CD14-positive monocyte (primary cell): Measurements from ENCODE around the gene EIPR1. TPM values are rescaled to one million over a fixed set of nuclear protein-coding genes. Genes with fewer than 3 reads are reported as not detected.

Experiments used
- DNase-seq, 3 donors: peaks; one replicate each; pipeline ENCODE4 v3.0.0-alpha.2; 2011 to 2022
- H2AFZ ChIP-seq: 2 replicates; pipeline ENCODE4 v1.6.0; 2012; ENCODE audit warnings: mild to moderate bottlenecking, low read depth, low read length, inconsistent platforms; ENCODE audit not compliant: insufficient read depth, poor library complexity, severe bottlenecking
- H3K27ac ChIP-seq, 2 donors: 1 replicate in 1 of 2; 2 replicates in 1 of 2; pipeline ENCODE4 v1.5.1; 2012 to 2013; ENCODE audit warnings: low read length in 2 of 2, control low read depth in 1 of 2, inconsistent platforms in 1 of 2, low read depth in 1 of 2, mild to moderate bottlenecking in 1 of 2
- H3K27me3 ChIP-seq, 2 donors: one replicate each; pipeline versions ENCODE4 v1.6.0 to v1.6.1; 2011 to 2013; ENCODE audit warnings: low read length in 2 of 2; ENCODE audit not compliant: control insufficient read depth in 2 of 2, insufficient read depth in 2 of 2
- H3K36me3 ChIP-seq, 2 donors: replicated peaks in 1 of 2; 1 replicate in 1 of 2; 2 replicates in 1 of 2; pipeline versions ENCODE4 v1.5.1 to v1.6.1; 2012 to 2013; ENCODE audit warnings: low read length in 2 of 2, control low read depth in 1 of 2, inconsistent platforms in 1 of 2, mild to moderate bottlenecking in 1 of 2; ENCODE audit not compliant: insufficient read depth in 2 of 2, control insufficient read depth in 1 of 2
- H3K4me1 ChIP-seq, 2 donors: 1 replicate in 1 of 2; 2 replicates in 1 of 2; pipeline versions ENCODE4 v1.5.1 to v1.6.1; 2012 to 2013; ENCODE audit warnings: low read length in 2 of 2, control low read depth in 1 of 2, inconsistent platforms in 1 of 2, mild to moderate bottlenecking in 1 of 2, moderate library complexity in 1 of 2; ENCODE audit not compliant: insufficient read depth in 2 of 2, control insufficient read depth in 1 of 2
- H3K4me2 ChIP-seq: replicated peaks from 2 replicates; pipeline ENCODE3; 2012; ENCODE audit warnings: low read length, moderate library complexity, mild to moderate bottlenecking; ENCODE audit not compliant: poor library complexity, severe bottlenecking; ENCODE audit errors: extremely low read depth
- H3K4me3 ChIP-seq, 3 experiments: fragments of 200-600 bp in 1 of 3; sonication (generic) in 1 of 3; replicated peaks in 1 of 3; 1 replicate in 2 of 3; 2 replicates in 1 of 3; pipeline ENCODE4 v1.5.1; 2011 to 2013; ENCODE audit warnings: low read length in 3 of 3, mild to moderate bottlenecking in 3 of 3, control low read depth in 2 of 3, low read depth in 2 of 3, inconsistent platforms in 1 of 3, moderate library complexity in 1 of 3
- H3K79me2 ChIP-seq: 2 replicates; pipeline ENCODE4 v1.6.0; 2012; ENCODE audit warnings: mild to moderate bottlenecking, control low read depth, inconsistent platforms, low read length, moderate library complexity; ENCODE audit not compliant: insufficient read depth
- H3K9ac ChIP-seq: 2 replicates; pipeline ENCODE4 v1.6.0; 2017; ENCODE audit warnings: low read length, mild to moderate bottlenecking; ENCODE audit not compliant: insufficient read depth, poor library complexity, severe bottlenecking
- H3K9me3 ChIP-seq, 2 donors: replicated peaks in 1 of 2; 1 replicate in 1 of 2; 2 replicates in 1 of 2; pipeline versions ENCODE4 v1.5.1 to v1.6.1; 2012 to 2013; ENCODE audit warnings: low read length in 2 of 2, control low read depth in 1 of 2; ENCODE audit not compliant: control insufficient read depth in 1 of 2, insufficient read depth in 1 of 2
- H4K20me1 ChIP-seq: 2 replicates; pipeline ENCODE4 v1.6.0; 2012; ENCODE audit warnings: mild to moderate bottlenecking, low read length, control low read depth, moderate library complexity; ENCODE audit not compliant: insufficient read depth
- H3K27ac Mint-ChIP-seq, 7 donors: one replicate each; pipeline ENCODE4 v1.8.0; 2020; ENCODE audit warnings: mild to moderate bottlenecking in 7 of 7, mixed read lengths in 7 of 7, moderate library complexity in 6 of 7, inconsistent platforms in 2 of 7
- H3K27me3 Mint-ChIP-seq, 3 donors: one replicate each; pipeline ENCODE4 v1.8.0; 2021 to 2022; ENCODE audit warnings: low read depth in 3 of 3, mild to moderate bottlenecking in 3 of 3, mixed read lengths in 3 of 3, moderate library complexity in 3 of 3, inconsistent platforms in 1 of 3
- H3K36me3 Mint-ChIP-seq, 2 donors: one replicate each; pipeline ENCODE4 v1.8.0; 2020; ENCODE audit warnings: mixed read lengths in 2 of 2, inconsistent platforms in 1 of 2, mild to moderate bottlenecking in 1 of 2
- H3K4me1 Mint-ChIP-seq: one replicate; pipeline ENCODE4 v1.8.0; 2020; ENCODE audit warnings: mild to moderate bottlenecking, mixed read lengths
- H3K4me3 Mint-ChIP-seq, 2 donors: one replicate each; pipeline ENCODE4 v1.8.0; 2020; ENCODE audit warnings: mild to moderate bottlenecking in 2 of 2, mixed read lengths in 2 of 2, moderate library complexity in 1 of 2
- H3K9me3 Mint-ChIP-seq, 7 donors: one replicate each; pipeline ENCODE4 v1.8.0; 2020 to 2022; ENCODE audit warnings: mixed read lengths in 7 of 7, mild to moderate bottlenecking in 6 of 7, moderate library complexity in 6 of 7, inconsistent platforms in 2 of 7
- CTCF ChIP-seq: fragments of 200-600 bp; IDR thresholded peaks from one replicate; pipeline ENCODE4 v1.8.0; 2022; ENCODE audit warnings: antibody characterized with exemption, mild to moderate bottlenecking
- WGBS: methylation state at CpG from one replicate; pipeline ENCODE4 v1.1.5; 2013; ENCODE audit warnings: missing lambda C conversion rate; ENCODE audit not compliant: insufficient coverage; 5-methylcytosine and 5-hydroxymethylcytosine counted together
- intact Hi-C, 2 donors: fragments of 100-400 bp; cut with micrococcal nuclease; formaldehyde crosslinking; loops; one replicate each; pipeline versions ENCODE4 v1.15.0 to v1.15.1; 2023
- polyA plus RNA-seq, 3 donors: library from polyadenylated mRNA; depleted of rRNA in 1 of 3; unstranded in 2 of 3; stranded (reverse) in 1 of 3; fragments of 300-500 nt in 2 of 3; fragments of >200 nt in 1 of 3; fragmentation: Illumina TruSeq in 2 of 3; gene quantifications; 1 replicate in 2 of 3; 2 replicates in 1 of 3; pipeline ENCODE4 v1.2.3, GENCODE V29; 2012 to 2021

EIPR1 gene
- polyA plus RNA-seq, 3 donors = 19.0 to 22.4 (median 20.8) TPM

GRCh38 chr2:3196716-3197115 is 180.9 kb downstream of the EIPR1 start:
- Mint-ChIP-seq H3K27ac (peak overlapping the region in 1 of 7 donors; percentile 50), H3K4me1 (peaks cover 22% of the 10 kb centered on the region), H3K27me3 (peaks cover 0 to 2% (median 0%) of the 10 kb centered on the region in 3 donors), H3K4me3 (no peak overlapping the region), H3K36me3 (peaks cover 41 to 47% of the 10 kb centered on the region in 2 donors), H3K9me3 (peaks cover 0 to 3% (median 0%) of the 10 kb centered on the region in 7 donors)
- Histone ChIP-seq H3K4me2 (no peak overlapping the region), H3K27ac (no peak overlapping the region), H3K79me2 (no peaks in the 10 kb centered on the region), H4K20me1 (no peaks in the 10 kb centered on the region), H3K9me3 (no peaks in the 10 kb centered on the region), H3K4me3 (no peak overlapping the region), H2AFZ (no peak overlapping the region), H3K27me3 (no peaks in the 10 kb centered on the region), H3K36me3 (peaks cover 16 to 29% of the 10 kb centered on the region in 2 donors), H3K9ac (no peak overlapping the region), H3K4me1 (peaks cover 14 to 18% of the 10 kb centered on the region in 2 donors)
- WGBS = 90% methylated on average over 7 of the region's 16 CpGs
- DNase-seq = no peak
- TF ChIP-seq CTCF = no peak
- intact Hi-C loops = no loop called here

GRCh38 chr2:3195641-3196476 is 181.8 kb downstream of the EIPR1 start:
- Histone ChIP-seq H3K4me2 (peak overlapping the region; percentile 35), H3K4me1 (peaks cover 14 to 18% of the 10 kb centered on the region in 2 donors), H3K9me3 (no peaks in the 10 kb centered on the region), H3K4me3 (peak overlapping the region in 1 of 3 experiments; percentile 5), H3K27me3 (no peaks in the 10 kb centered on the region), H3K27ac (peak overlapping the region in 1 of 2 donors; percentile 26), H2AFZ (no peak overlapping the region), H3K36me3 (peaks cover 19 to 38% of the 10 kb centered on the region in 2 donors), H3K79me2 (no peaks in the 10 kb centered on the region), H4K20me1 (no peaks in the 10 kb centered on the region), H3K9ac (no peak overlapping the region)
- H3K27ac Mint-ChIP-seq = peak overlapping the region in 4 of 7 donors; percentile 48 to 55 (median 52)
- H3K4me3 Mint-ChIP-seq = peak overlapping the region in 1 of 2 donors; percentile 57
- peak; percentile 41 to 45 (median 42) for DNase-seq
- intact Hi-C loops = no loop called here
- H3K9me3 Mint-ChIP-seq = peaks cover 0 to 3% (median 0%) of the 10 kb centered on the region in 7 donors
- TF ChIP-seq CTCF = no peak
- peaks cover 0 to 2% (median 0%) of the 10 kb centered on the region in 3 donors for H3K27me3 Mint-ChIP-seq
- H3K36me3 Mint-ChIP-seq = peaks cover 47 to 52% of the 10 kb centered on the region in 2 donors
- peaks cover 22% of the 10 kb centered on the region for H3K4me1 Mint-ChIP-seq
- 36% methylated on average over 8 of the region's 21 CpGs for WGBS
